ENCODE results near the gene EIF3CL. TPM values are rescaled to one million over a fixed set of nuclear protein-coding genes. Genes with fewer than 3 reads are reported as not detected.
A peak's percentile ranks its signal among the peaks of the same experiment; 100 is the strongest.
"Not testable (repeated sequence)": the region's sequence is repeated elsewhere in the genome, so short reads cannot be mapped to it uniquely, and the experiment has no call there.

Gene EIF3CL
- total RNA-seq, 1 donor from 2014 or later = 81.2 TPM

DNA sequence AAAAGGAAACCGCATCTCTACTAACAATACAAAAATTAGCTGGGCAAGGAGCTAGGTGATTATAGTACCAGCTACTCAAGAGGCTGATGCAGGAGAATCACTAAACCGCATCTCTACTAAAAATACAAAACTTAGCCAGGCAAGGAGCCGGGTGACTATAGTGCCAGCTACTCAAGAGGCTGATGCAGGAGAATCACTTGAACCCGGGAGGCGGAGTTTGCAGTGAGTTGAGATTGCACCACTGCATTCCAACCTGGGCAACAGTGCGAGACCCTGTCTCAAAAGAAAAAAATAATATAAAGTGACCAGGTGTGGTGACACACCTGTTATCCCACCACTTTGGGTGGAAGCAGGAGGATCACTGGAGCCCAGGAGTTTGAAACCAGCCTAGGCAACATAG is 65.4 kb downstream of the EIF3CL start:
- not testable (repeated sequence) for ATAC-seq

DNA sequence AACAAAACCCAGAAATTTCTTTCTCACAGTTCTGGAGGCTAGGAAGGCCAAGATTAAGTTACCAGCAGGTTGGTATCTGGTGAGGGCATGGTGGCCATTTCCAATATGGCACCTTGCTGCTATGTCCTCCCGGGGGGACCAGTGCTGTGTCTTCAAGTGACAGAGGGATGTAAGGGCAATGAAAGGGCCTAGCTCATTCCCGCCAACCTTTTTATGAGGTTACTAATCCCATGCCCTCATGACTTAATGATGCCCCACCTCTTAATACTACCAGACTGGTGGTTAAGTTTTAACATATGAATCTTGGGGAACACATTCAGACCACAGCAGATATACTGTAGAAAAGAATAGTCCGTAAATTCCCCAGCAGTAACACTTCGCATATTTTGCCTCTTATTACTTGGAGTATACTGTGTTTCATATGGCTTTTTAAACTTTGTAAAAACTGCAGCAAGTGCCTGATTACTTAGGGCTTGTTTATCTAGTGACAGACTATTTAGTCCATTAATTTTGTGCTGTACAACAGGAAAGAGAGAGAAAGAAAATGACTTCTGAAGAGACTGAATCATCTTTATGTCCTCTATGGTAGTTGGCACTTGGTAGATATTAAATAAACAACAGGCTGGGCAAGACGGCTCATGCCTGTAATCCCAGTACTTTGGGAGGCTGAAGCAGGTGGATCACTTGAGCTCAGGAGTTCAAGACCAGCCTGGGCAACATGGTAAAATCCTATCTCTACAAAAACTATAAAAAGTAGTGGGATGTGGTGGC is 66.5 kb downstream of the EIF3CL start:
- peak; percentile 92 for ATAC-seq

- ATAC-seq = not testable (repeated sequence)
These were observed 68.0 kb downstream of the EIF3CL start for GRCh38 chr16:28335678-28336077.

DNA sequence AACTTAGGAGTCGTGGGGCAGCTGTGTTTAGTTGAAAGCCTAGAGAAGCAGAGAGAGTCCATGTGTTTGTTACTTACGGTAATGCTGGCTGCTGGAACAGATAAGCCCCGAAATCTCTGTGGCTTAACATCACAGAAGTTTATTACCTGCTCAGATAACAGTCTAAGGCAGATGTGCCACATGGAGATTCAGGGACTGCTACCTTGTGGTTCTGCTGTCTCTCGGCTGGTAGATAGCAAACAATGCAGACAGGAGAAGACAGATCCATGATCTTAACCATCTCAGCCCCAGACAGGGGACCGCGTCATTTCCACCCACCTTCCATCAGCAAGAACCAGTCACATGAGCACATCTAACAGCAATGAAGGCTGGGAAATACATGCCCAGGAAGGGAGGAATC is 71.0 kb downstream of the EIF3CL start:
- ATAC-seq = not testable (repeated sequence)

DNA sequence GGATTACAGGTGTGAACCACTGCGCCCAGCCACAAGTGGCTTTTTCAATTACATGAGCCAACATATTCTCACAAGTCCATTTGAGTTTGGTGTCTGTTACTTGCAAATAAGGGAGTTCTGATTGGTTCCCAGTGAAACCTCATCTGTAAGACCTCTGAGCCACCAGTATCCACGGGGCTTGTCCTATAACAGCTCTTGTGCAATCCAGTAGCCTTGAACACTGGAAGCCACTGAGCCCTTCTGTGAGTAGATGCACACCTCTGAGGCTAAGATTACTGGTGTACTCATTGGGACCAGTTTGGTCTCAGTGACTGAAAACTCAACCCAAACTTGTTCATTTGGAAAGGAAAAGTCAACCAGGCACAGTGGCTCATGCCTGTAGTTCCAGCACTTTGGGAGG is 72.7 kb downstream of the EIF3CL start:
- ATAC-seq = peak; percentile 46

DNA sequence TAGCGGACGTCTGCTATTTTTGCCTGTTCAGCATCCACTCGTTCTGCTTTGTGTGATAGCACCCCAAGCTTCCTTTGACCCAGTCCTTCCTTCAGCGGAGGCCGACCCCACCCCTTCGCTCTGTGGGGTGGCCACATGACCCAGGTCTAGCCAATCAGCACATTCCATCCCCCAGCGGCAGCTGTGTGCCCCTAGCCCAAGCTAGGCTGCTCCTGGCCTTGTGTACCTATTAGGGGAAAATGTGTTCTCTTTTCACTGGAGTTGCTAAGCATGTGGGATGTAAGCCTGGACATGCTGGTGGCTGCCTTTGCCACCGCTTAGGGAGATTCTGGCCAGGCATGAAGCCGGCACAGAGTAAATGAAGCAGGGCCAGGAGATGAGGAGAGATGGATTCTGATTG is 73.4 kb downstream of the EIF3CL start:
- ATAC-seq = peak; percentile 54

Other genes starting within 250 kb of the EIF3CL start
- gene XPO6, start 191.9 kb downstream of the EIF3CL start, total RNA-seq = 82.7 TPM
- 0.52 TPM for gene SBK1, start 111.3 kb downstream of the EIF3CL start, total RNA-seq
- 1.00 TPM for gene NPIPB6, start 40.3 kb downstream of the EIF3CL start, total RNA-seq
- gene NPIPB7, start 68.5 kb upstream of the EIF3CL start, total RNA-seq = not detected
- 10.2 TPM for gene CLN3, start 88.2 kb upstream of the EIF3CL start, total RNA-seq
- gene APOBR, start 90.8 kb upstream of the EIF3CL start, total RNA-seq = 0.36 TPM
- not detected for gene IL27, start 103.0 kb upstream of the EIF3CL start, total RNA-seq
- gene NUPR1, start 135.1 kb upstream of the EIF3CL start, total RNA-seq = 64.4 TPM
- gene SGF29, start 150.1 kb upstream of the EIF3CL start, total RNA-seq = 11.4 TPM
- gene SULT1A2, start 193.2 kb upstream of the EIF3CL start, total RNA-seq = 0.32 TPM
- 4.7 TPM for gene SULT1A1, start 206.2 kb upstream of the EIF3CL start, total RNA-seq
- 0.24 TPM for gene NPIPB8, start 234.2 kb upstream of the EIF3CL start, total RNA-seq

Data from esophagus mucosa (tissue), 1 donor.